Measurements from ENCODE around the gene SLC12A9. TPM values are rescaled to one million over a fixed set of nuclear protein-coding genes. Genes with fewer than 3 reads are reported as not detected.
A peak's percentile ranks its signal among the peaks of the same experiment; 100 is the strongest.

Gene SLC12A9
- total and polyA plus RNA-seq, 2 donors (not counting 1 experiment from before 2014, with no cell fraction given): 80.0 to 80.1 TPM

- TF ChIP-seq EZH2 (IDR thresholded peaks at IDR 0.05; ENCODE audit: borderline replicate concordance, insufficient read depth, low read depth, low read length, poor library complexity, severe bottlenecking) (no peak), CTCF (IDR thresholded peaks at IDR 0.05) (no peak)
Measured at GRCh38 chr7:100865938-100866728, 13.6 kb downstream of the SLC12A9 start.

GRCh38 chr7:100866729-100867039 is 14.2 kb downstream of the SLC12A9 start:
- peak overlapping the region; percentile 96 for H3K4me2 ChIP-seq (replicated peaks; ENCODE audit: low read depth, low read length, poor library complexity, severe bottlenecking)
- no peaks in the 10 kb centered on the region for H3K9me3 Mint-ChIP-seq (ENCODE audit: insufficient read depth)
- WGBS (ENCODE audit: insufficient coverage): 79% methylated on average over 3 of the region's 5 CpGs
- TF ChIP-seq CTCF (IDR thresholded peaks at IDR 0.05): no peak
- no peak for TF ChIP-seq EZH2 (IDR thresholded peaks at IDR 0.05; ENCODE audit: borderline replicate concordance, insufficient read depth, low read depth, low read length, poor library complexity, severe bottlenecking)
- peak overlapping the region; percentile 81 for H3K9ac ChIP-seq (ENCODE audit: low read length)
- peak overlapping the region; percentile 84 for H3K27ac Mint-ChIP-seq
- H3K79me2 ChIP-seq (ENCODE audit: control insufficient read depth, insufficient read depth, low read length): peaks cover 5% of the 10 kb centered on the region
- H3K4me1 Mint-ChIP-seq: peaks cover 24% of the 10 kb centered on the region
- H3K27me3 ChIP-seq (replicated peaks in 1 of 4; ENCODE audit: control extremely low read depth in 1 of 4, control insufficient read depth in 3 of 4, insufficient read depth in 4 of 4, low read length in 3 of 4): no peaks in the 10 kb centered on the region
- ATAC-seq (ENCODE audit: low read depth) (no peak), DNase-seq (no peak)
- peaks cover 0 to 4% (median 0%) of the 10 kb centered on the region in 3 donors for H3K9me3 ChIP-seq (ENCODE audit: control extremely low read depth in 1 of 3, control insufficient read depth in 2 of 3, insufficient read depth in 1 of 3, low read length in 2 of 3)
- H3K27ac ChIP-seq (ENCODE audit: low read length in 2 of 2): peak overlapping the region; percentile 56 to 75
- no peaks in the 10 kb centered on the region for H4K20me1 ChIP-seq (ENCODE audit: control insufficient read depth, insufficient read depth, low read length, poor library complexity, severe bottlenecking)
- H3K4me1 ChIP-seq (ENCODE audit: control insufficient read depth in 2 of 2, insufficient read depth in 2 of 2, low read length in 2 of 2): peaks cover 21 to 28% of the 10 kb centered on the region in 2 donors
- CTCF ChIA-PET: interaction anchor here (0.7 kb wide), 1 partner anchor 14 kb away, joined by 4 read pairs; the partner anchor contains the start of gene SLC12A9
- peak overlapping the region; percentile 89 for H3K4me3 Mint-ChIP-seq
- H2AFZ ChIP-seq (ENCODE audit: insufficient read depth, low read depth, low read length, poor library complexity, severe bottlenecking): peak overlapping the region; percentile 74
- H3K36me3 ChIP-seq (replicated peaks in 1 of 2; ENCODE audit: control extremely low read depth in 1 of 2, control insufficient read depth in 1 of 2, extremely low read depth in 1 of 2, insufficient read depth in 2 of 2, low read length in 1 of 2): peaks cover 0 to 24% of the 10 kb centered on the region in 2 experiments
- peak overlapping the region in 4 of 5 experiments; percentile 47 to 75 (median 58) for H3K4me3 ChIP-seq (ENCODE audit: control extremely low read depth in 1 of 5, extremely low read depth in 1 of 5, insufficient read depth in 1 of 5, low read depth in 2 of 5, low read length in 4 of 5)
- intact Hi-C loops (cut with micrococcal nuclease): no loop called here
- POLR2A ChIA-PET: interaction anchor here (0.9 to 1.3 kb wide), 2 partner anchors 14 to 23 kb away, joined by 3 to 6 read pairs; partner anchors contain the start of genes SLC12A9 and UFSP1
- H3K27me3 Mint-ChIP-seq: no peaks in the 10 kb centered on the region

More at GRCh38 chr7:100865938-100866728, 13.6 kb downstream of the SLC12A9 start:
- Mint-ChIP-seq H3K27me3 (no peaks in the 10 kb centered on the region), H3K4me1 (peaks cover 24% of the 10 kb centered on the region), H3K4me3 (peak overlapping the region; percentile 89), H3K9me3 (ENCODE audit: insufficient read depth) (no peaks in the 10 kb centered on the region), H3K27ac (peak overlapping the region; percentile 56)
- ATAC-seq (ENCODE audit: low read depth) (peak; percentile 53), DNase-seq (peak; percentile 28)
- Histone ChIP-seq H3K27ac (ENCODE audit: low read length in 2 of 2) (peak overlapping the region; percentile 56 to 75), H2AFZ (ENCODE audit: insufficient read depth, low read depth, low read length, poor library complexity, severe bottlenecking) (peak overlapping the region; percentile 74), H3K4me1 (ENCODE audit: control insufficient read depth in 2 of 2, insufficient read depth in 2 of 2, low read length in 2 of 2) (peaks cover 21 to 28% of the 10 kb centered on the region in 2 donors), H3K9ac (ENCODE audit: low read length) (peak overlapping the region; percentile 81), H3K9me3 (ENCODE audit: control extremely low read depth in 1 of 3, control insufficient read depth in 2 of 3, insufficient read depth in 1 of 3, low read length in 2 of 3) (peaks cover 0 to 4% (median 0%) of the 10 kb centered on the region in 3 donors), H4K20me1 (ENCODE audit: control insufficient read depth, insufficient read depth, low read length, poor library complexity, severe bottlenecking) (no peaks in the 10 kb centered on the region), H3K36me3 (replicated peaks in 1 of 2; ENCODE audit: control extremely low read depth in 1 of 2, control insufficient read depth in 1 of 2, extremely low read depth in 1 of 2, insufficient read depth in 2 of 2, low read length in 1 of 2) (peaks cover 0 to 29% of the 10 kb centered on the region in 2 experiments), H3K27me3 (replicated peaks in 1 of 4; ENCODE audit: control extremely low read depth in 1 of 4, control insufficient read depth in 3 of 4, insufficient read depth in 4 of 4, low read length in 3 of 4) (no peaks in the 10 kb centered on the region), H3K4me3 (ENCODE audit: control extremely low read depth in 1 of 5, extremely low read depth in 1 of 5, insufficient read depth in 1 of 5, low read depth in 2 of 5, low read length in 4 of 5) (peak overlapping the region in 4 of 5 experiments; percentile 47 to 75 (median 58)), H3K79me2 (ENCODE audit: control insufficient read depth, insufficient read depth, low read length) (peaks cover 5% of the 10 kb centered on the region), H3K4me2 (replicated peaks; ENCODE audit: low read depth, low read length, poor library complexity, severe bottlenecking) (peak overlapping the region; percentile 96)
- intact Hi-C loops (cut with micrococcal nuclease): no loop called here
- 20% methylated on average over 42 of the region's 46 CpGs for WGBS (ENCODE audit: insufficient coverage)
- ChIA-PET POLR2A (interaction anchor here (0.9 kb wide), 1 partner anchor 23 kb away, joined by 3 read pairs; the partner anchor contains the start of gene UFSP1), CTCF (interaction anchor here (0.7 kb wide), 1 partner anchor 13 kb away, joined by 4 read pairs; the partner anchor contains the start of gene SLC12A9)

Data from B cell (primary cell).